Muscle layer of duodenum (tissue), 2 donors: ENCODE measurements around the gene HJURP.
"Not testable (repeated sequence)": the region's sequence is repeated elsewhere in the genome, so short reads cannot be mapped to it uniquely, and the experiment has no call there.

ENCODE experiments used
- H3K27ac ChIP-seq: one replicate; pipeline ENCODE4 v1.7.0; 2013; ENCODE audit warnings: mild to moderate bottlenecking, low read length
- H3K27me3 ChIP-seq: one replicate; pipeline ENCODE4 v1.7.0; 2013; ENCODE audit warnings: low read depth, mild to moderate bottlenecking, control low read depth, low read length
- H3K36me3 ChIP-seq, 2 donors: one replicate each; pipeline ENCODE4 v1.7.0; 2013; ENCODE audit warnings: low read length in 2 of 2, control low read depth in 1 of 2, mild to moderate bottlenecking in 1 of 2; ENCODE audit not compliant: insufficient read depth in 2 of 2, control insufficient read depth in 1 of 2
- H3K4me1 ChIP-seq, 2 donors: one replicate each; pipeline ENCODE4 v1.7.0; 2013; ENCODE audit warnings: low read length in 2 of 2, mild to moderate bottlenecking in 2 of 2, control low read depth in 1 of 2, moderate library complexity in 1 of 2; ENCODE audit not compliant: insufficient read depth in 2 of 2, control insufficient read depth in 1 of 2
- H3K4me3 ChIP-seq, 2 donors: one replicate each; pipeline ENCODE4 v1.7.0; 2013; ENCODE audit warnings: low read length in 2 of 2, low read depth in 1 of 2, mild to moderate bottlenecking in 1 of 2
- H3K9me3 ChIP-seq, 2 donors: one replicate each; pipeline ENCODE4 v1.7.0; 2013; ENCODE audit warnings: low read length in 2 of 2, control low read depth in 1 of 2, mild to moderate bottlenecking in 1 of 2; ENCODE audit not compliant: control insufficient read depth in 1 of 2
- donor health status: healthy.

The HJURP gene

GRCh38 chr2:233854241-233854981 lies at the start of gene HJURP:
Gene HJURP, minus strand, starts transcription at chr2:233854535. Its CDS starts 35 bp downstream, at chr2:233854500.
- Histone ChIP-seq H3K4me3 (peak within 1 kb of the TSS; percentile 70 to 89), H3K27ac (peak within 1 kb of the TSS; percentile 26), H3K4me1 (peaks cover 0 to 9% of the 10 kb centered on the region in 2 donors), H3K27me3 (no peaks in the 10 kb centered on the region), H3K9me3 (no peaks in the 10 kb centered on the region), H3K36me3 (no peaks in the 10 kb centered on the region)

GRCh38 chr2:233901884-233902283 lies 47.5 kb upstream of the HJURP start:
- Histone ChIP-seq H3K4me3 (no peak overlapping the region), H3K9me3 (peaks cover 0 to 3% of the 10 kb centered on the region in 2 donors), H3K4me1 (no peaks in the 10 kb centered on the region), H3K27ac (no peak overlapping the region), H3K27me3 (peaks cover 5% of the 10 kb centered on the region), H3K36me3 (no peaks in the 10 kb centered on the region)

GRCh38 chr2:233901367-233901766 lies 47.0 kb upstream of the HJURP start:
- Histone ChIP-seq H3K4me1 (no peaks in the 10 kb centered on the region), H3K4me3 (no peak overlapping the region), H3K27ac (no peak overlapping the region), H3K27me3 (peaks cover 5% of the 10 kb centered on the region), H3K36me3 (no peaks in the 10 kb centered on the region), H3K9me3 (peaks cover 0 to 3% of the 10 kb centered on the region in 2 donors)

- H3K27me3 ChIP-seq, H3K36me3 ChIP-seq, H3K4me3 ChIP-seq, H3K27ac ChIP-seq, H3K9me3 ChIP-seq, H3K4me1 ChIP-seq: not testable (repeated sequence)
Measured at GRCh38 chr2:233896253-233896652, 41.9 kb upstream of the HJURP start.

GRCh38 chr2:233892793-233893192 lies 38.5 kb upstream of the HJURP start:
- peaks cover 4% of the 10 kb centered on the region for H3K27me3 ChIP-seq
- no peaks in the 10 kb centered on the region for H3K4me1 ChIP-seq

GRCh38 chr2:233882353-233882752 lies 28.0 kb upstream of the HJURP start:
- Histone ChIP-seq H3K4me1 (no peaks in the 10 kb centered on the region), H3K9me3 (peaks cover 4 to 18% of the 10 kb centered on the region in 2 donors), H3K4me3 (no peak overlapping the region), H3K27ac (no peak overlapping the region), H3K27me3 (no peaks in the 10 kb centered on the region), H3K36me3 (no peaks in the 10 kb centered on the region)

More at GRCh38 chr2:233892793-233893192, 38.5 kb upstream of the HJURP start:
- Histone ChIP-seq H3K4me3 (no peak overlapping the region), H3K9me3 (no peaks in the 10 kb centered on the region), H3K36me3 (no peaks in the 10 kb centered on the region), H3K27ac (no peak overlapping the region)

GRCh38 chr2:233872125-233872524 lies 17.8 kb upstream of the HJURP start:
- not testable (repeated sequence) for H3K4me1 ChIP-seq, H3K27me3 ChIP-seq, H3K9me3 ChIP-seq, H3K36me3 ChIP-seq, H3K27ac ChIP-seq, H3K4me3 ChIP-seq

- no peaks in the 10 kb centered on the region for H3K27me3 ChIP-seq
- H3K9me3 ChIP-seq: peaks cover 0 to 3% of the 10 kb centered on the region in 2 donors
- H3K4me1 ChIP-seq: no peaks in the 10 kb centered on the region
- H3K36me3 ChIP-seq: no peaks in the 10 kb centered on the region
- no peak overlapping the region for H3K27ac ChIP-seq
- H3K4me3 ChIP-seq: no peak overlapping the region
Measured at GRCh38 chr2:233871432-233871831, 17.1 kb upstream of the HJURP start.

GRCh38 chr2:233867993-233868532 lies 13.7 kb upstream of the HJURP start, which contains the start of gene MSL3B:
Gene MSL3B, minus strand, starts transcription at chr2:233868386.
- no peaks in the 10 kb centered on the region for H3K4me1 ChIP-seq
- no peaks in the 10 kb centered on the region for H3K27me3 ChIP-seq
- H3K4me3 ChIP-seq: peak within 1 kb of the TSS; percentile 71 to 74
- H3K36me3 ChIP-seq: no peaks in the 10 kb centered on the region
- H3K27ac ChIP-seq: no peak within 1 kb of the TSS
- H3K9me3 ChIP-seq: peaks cover 3 to 5% of the 10 kb centered on the region in 2 donors

GRCh38 chr2:233866479-233866878 lies 12.1 kb upstream of the HJURP start:
- Histone ChIP-seq H3K4me3 (no peak overlapping the region), H3K9me3 (peaks cover 3 to 5% of the 10 kb centered on the region in 2 donors), H3K36me3 (no peaks in the 10 kb centered on the region)

GRCh38 chr2:233865838-233866237 lies 11.5 kb upstream of the HJURP start:
- no peaks in the 10 kb centered on the region for H3K36me3 ChIP-seq
- no peaks in the 10 kb centered on the region for H3K4me1 ChIP-seq
- peaks cover 3 to 5% of the 10 kb centered on the region in 2 donors for H3K9me3 ChIP-seq
- H3K4me3 ChIP-seq: no peak overlapping the region
- H3K27ac ChIP-seq: no peak overlapping the region
- H3K27me3 ChIP-seq: no peaks in the 10 kb centered on the region

More at GRCh38 chr2:233866479-233866878, 12.1 kb upstream of the HJURP start:
- Histone ChIP-seq H3K27ac (no peak overlapping the region), H3K4me1 (no peaks in the 10 kb centered on the region), H3K27me3 (no peaks in the 10 kb centered on the region)
